GM10266 (cell line): ENCODE data around the gene SMURF1.
"Not testable (repeated sequence)": the region's sequence is repeated elsewhere in the genome, so short reads cannot be mapped to it uniquely, and the experiment has no call there.

Experiments used
- DNase-seq: peaks from one replicate; pipeline ENCODE4 v3.0.0; 2012; ENCODE audit errors: extremely low spot score
- CTCF ChIP-seq: IDR thresholded peaks from 2 replicates; pipeline ENCODE4 v1.5.1; 2012; ENCODE audit warnings: mild to moderate bottlenecking, low read depth; ENCODE audit not compliant: control insufficient read depth, insufficient read depth; ENCODE audit errors: missing control alignments

Gene SMURF1

DNA sequence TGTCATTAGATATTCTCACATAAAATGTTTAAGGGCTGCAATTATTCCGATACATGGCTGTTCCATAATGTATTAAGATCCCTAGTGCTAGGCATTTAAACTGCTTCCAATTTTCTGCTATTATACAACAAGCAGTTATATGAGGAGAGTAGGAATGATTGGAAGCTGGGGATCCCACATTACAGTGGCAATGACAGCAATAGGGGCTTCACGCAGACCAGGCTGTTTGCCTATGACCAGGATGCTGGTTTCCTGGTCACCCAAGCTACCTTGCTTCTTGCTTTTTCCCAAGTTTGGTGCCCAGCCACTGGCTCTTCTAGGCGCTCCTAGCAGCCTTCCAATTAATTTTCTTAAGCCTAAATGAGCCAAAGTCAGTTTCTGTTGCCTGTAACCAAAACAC, 39.3 kb downstream of the SMURF1 start:
- TF ChIP-seq CTCF: no peak
- DNase-seq: no peak

DNA sequence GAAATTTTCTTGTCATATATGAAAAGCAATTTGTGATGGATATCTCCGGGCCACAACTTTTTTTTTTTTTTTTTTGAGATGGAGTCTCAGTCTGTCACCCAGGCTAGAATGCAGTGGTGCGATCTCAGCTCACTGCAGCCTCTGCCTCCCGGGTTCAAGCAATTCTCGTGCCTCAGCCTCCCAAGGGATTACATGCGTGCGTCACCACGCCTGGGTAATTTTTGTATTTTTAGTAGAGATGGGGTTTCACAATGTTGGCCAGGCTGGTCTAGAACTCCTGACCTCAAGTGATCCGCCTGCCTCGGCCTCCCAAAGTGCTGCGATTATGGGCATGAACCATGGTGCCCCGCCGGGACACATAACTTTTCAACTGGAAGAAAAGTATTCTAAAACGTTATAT, 40.1 kb downstream of the SMURF1 start:
- DNase-seq: not testable (repeated sequence)

GRCh38 chr7:99102809-99103690, 40.9 kb downstream of the SMURF1 start:
- TF ChIP-seq CTCF: no peak
- no peak for DNase-seq

DNA sequence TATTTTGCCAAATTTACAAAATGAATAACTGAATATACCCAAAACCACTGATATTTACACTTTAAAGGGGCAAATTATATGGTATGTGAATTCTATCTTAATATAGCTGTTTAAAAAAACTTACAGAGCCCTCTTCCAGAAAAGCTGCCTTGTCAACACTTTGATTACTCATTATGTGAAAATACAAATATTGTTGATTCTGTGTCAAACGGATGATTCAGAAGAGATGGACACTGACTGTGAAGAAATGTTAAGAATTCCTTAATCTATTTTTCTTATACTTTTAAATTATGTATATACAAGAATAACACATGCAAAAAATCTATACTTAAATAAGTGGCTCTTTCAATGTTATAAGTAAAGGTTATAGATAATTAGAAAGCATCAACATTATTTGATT, 41.5 kb downstream of the SMURF1 start:
- no peak for DNase-seq
- TF ChIP-seq CTCF: no peak

GRCh38 chr7:99101516-99101915, 42.4 kb downstream of the SMURF1 start:
- DNase-seq: not testable (repeated sequence)

GRCh38 chr7:99099499-99100077, 44.3 kb downstream of the SMURF1 start:
- DNase-seq: no peak
- no peak for TF ChIP-seq CTCF

- DNase-seq: no peak
- TF ChIP-seq CTCF: no peak
Observed at GRCh38 chr7:99098824-99099498, 44.9 kb downstream of the SMURF1 start.

DNA sequence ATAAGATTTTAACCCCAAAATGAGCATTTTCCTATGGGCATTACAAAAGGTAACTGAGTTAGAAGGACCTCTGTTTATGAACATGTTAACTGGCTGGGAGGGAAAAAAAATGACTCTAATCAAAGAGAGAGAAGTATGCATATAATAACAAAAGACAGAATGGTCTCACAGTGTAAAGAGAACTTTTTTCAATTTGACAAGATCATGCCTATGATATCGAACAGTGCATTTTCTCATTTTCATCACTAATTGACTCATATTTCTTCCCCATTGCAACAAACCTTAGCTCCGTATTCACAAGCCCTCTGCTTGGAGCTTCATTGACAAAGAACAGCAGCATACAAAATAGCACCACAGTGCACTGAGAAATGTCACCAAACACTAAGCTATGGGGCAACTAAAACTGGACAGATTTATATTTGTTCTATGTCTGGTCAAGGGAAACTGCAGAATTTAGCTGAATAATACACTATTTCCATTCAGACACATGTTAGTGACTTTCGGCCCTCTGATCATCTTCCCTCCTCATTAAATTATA, 45.6 kb downstream of the SMURF1 start:
- DNase-seq: no peak
- TF ChIP-seq CTCF: no peak
